ENCODE measurements around the gene MBOAT1. TPM values are rescaled to one million over a fixed set of nuclear protein-coding genes. Genes with fewer than 3 reads are reported as not detected.

Gene MBOAT1
- total and polyA plus RNA-seq, 10 donors = 1.0 to 14.9 (median 11.8) TPM

- no peak for DNase-seq
- no peaks in the 10 kb centered on the region for H3K27me3 ChIP-seq (replicated peaks in 1 of 7)
- no peak overlapping the region for H3K27ac ChIP-seq
- H3K4me3 ChIP-seq = no peak overlapping the region
- H3K4me1 ChIP-seq = peaks cover 0 to 7% (median 0%) of the 10 kb centered on the region in 6 donors
- H3K9me3 ChIP-seq = no peaks in the 10 kb centered on the region
- no peaks in the 10 kb centered on the region for H3K36me3 ChIP-seq
- TF ChIP-seq CTCF (IDR thresholded peaks at IDR 0.05 in 8 of 11, conservative IDR thresholded peaks at IDR 0.05 in 3 of 11) (no peak), POLR2AphosphoS5 (IDR thresholded peaks at IDR 0.05) (no peak), POLR2A (IDR thresholded peaks at IDR 0.05) (no peak)
- intact Hi-C loops (cut with DNase I; ENCODE audit: low total_unique reads) = no loop called here
- WGBS, 5 donors = 92 to 97% (median 95%) methylated on average over 23 to 44 of the region's 44 CpGs
These were observed 20.9 kb upstream of the MBOAT1 start for GRCh38 chr6:20233007-20233730.

- Histone ChIP-seq H3K4me3 (no peak overlapping the region), H3K9me3 (no peaks in the 10 kb centered on the region), H3K36me3 (no peaks in the 10 kb centered on the region), H3K4me1 (peaks cover 0 to 7% (median 0%) of the 10 kb centered on the region in 6 donors), H3K27ac (no peak overlapping the region), H3K27me3 (replicated peaks in 1 of 7) (no peaks in the 10 kb centered on the region)
- intact Hi-C loops (cut with DNase I; ENCODE audit: low total_unique reads) = no loop called here
- no peak for TF ChIP-seq POLR2AphosphoS5 (IDR thresholded peaks at IDR 0.05)
- TF ChIP-seq POLR2A (IDR thresholded peaks at IDR 0.05) = no peak
- TF ChIP-seq CTCF (IDR thresholded peaks at IDR 0.05 in 8 of 11, conservative IDR thresholded peaks at IDR 0.05 in 3 of 11) = no peak
- DNase-seq = no peak
- WGBS, 5 donors = 91 to 97% (median 95%) methylated on average over 2 of the region's 2 CpGs
These were observed 19.9 kb upstream of the MBOAT1 start for GRCh38 chr6:20232188-20232587.

- Histone ChIP-seq H3K27ac (no peak overlapping the region), H3K9me3 (no peaks in the 10 kb centered on the region), H3K36me3 (no peaks in the 10 kb centered on the region), H3K4me1 (no peaks in the 10 kb centered on the region), H3K4me3 (no peak overlapping the region), H3K27me3 (replicated peaks in 1 of 7) (no peaks in the 10 kb centered on the region)
- intact Hi-C loops (cut with DNase I; ENCODE audit: low total_unique reads) = no loop called here
- WGBS, 5 donors = 82 to 95% (median 90%) methylated on average over 4 of the region's 4 CpGs
- DNase-seq = no peak
- TF ChIP-seq CTCF (IDR thresholded peaks at IDR 0.05 in 8 of 11, conservative IDR thresholded peaks at IDR 0.05 in 3 of 11) = no peak
- no peak for TF ChIP-seq POLR2AphosphoS5 (IDR thresholded peaks at IDR 0.05)
- TF ChIP-seq POLR2A (IDR thresholded peaks at IDR 0.05) = no peak
These were observed 18.3 kb upstream of the MBOAT1 start for GRCh38 chr6:20230401-20231119.

- H3K36me3 ChIP-seq = no peaks in the 10 kb centered on the region
- no peaks in the 10 kb centered on the region for H3K4me1 ChIP-seq
- no peaks in the 10 kb centered on the region for H3K9me3 ChIP-seq
- H3K27ac ChIP-seq = no peak overlapping the region
- DNase-seq = no peak
- H3K4me3 ChIP-seq = no peak overlapping the region
- WGBS, 5 donors = 88 to 94% (median 92%) methylated on average over 4 of the region's 4 CpGs
- intact Hi-C loops (cut with DNase I; ENCODE audit: low total_unique reads) = no loop called here
- TF ChIP-seq POLR2A (IDR thresholded peaks at IDR 0.05) (no peak), POLR2AphosphoS5 (IDR thresholded peaks at IDR 0.05) (no peak), CTCF (IDR thresholded peaks at IDR 0.05 in 8 of 11, conservative IDR thresholded peaks at IDR 0.05 in 3 of 11) (no peak)
- H3K27me3 ChIP-seq (replicated peaks in 1 of 7) = no peaks in the 10 kb centered on the region
These were observed 17.6 kb upstream of the MBOAT1 start for GRCh38 chr6:20229881-20230280.
